Hepatocyte (in vitro differentiated cells): ENCODE measurements around the gene TRIM56. TPM values are rescaled to one million over a fixed set of nuclear protein-coding genes. Genes with fewer than 3 reads are reported as not detected.
A peak's percentile ranks its signal among the peaks of the same experiment; 100 is the strongest.

Experiments
- DNase-seq: peaks from one replicate; pipeline ENCODE4 v3.0.0-alpha.2; 2016; ENCODE audit warnings: low spot score
- H2AFZ ChIP-seq: fragments of 200-600 bp; sonication (generic); 2 replicates; pipeline ENCODE4 v1.6.0; 2016; ENCODE audit warnings: antibody characterized with exemption, mild to moderate bottlenecking
- H3K27ac ChIP-seq: fragments of 200-600 bp; sonication (generic); 2 replicates; pipeline ENCODE4 v1.5.1; 2016; ENCODE audit warnings: mild to moderate bottlenecking
- H3K27me3 ChIP-seq: fragments of 200-600 bp; sonication (generic); 2 replicates; pipeline ENCODE4 v1.6.1; 2016
- H3K36me3 ChIP-seq: fragments of 200-600 bp; sonication (generic); replicated peaks from 2 replicates; pipeline ENCODE4 v1.5.1; 2016; ENCODE audit warnings: low read depth; ENCODE audit not compliant: insufficient read depth
- H3K4me1 ChIP-seq: fragments of 200-600 bp; sonication (generic); 2 replicates; pipeline ENCODE4 v1.5.1; 2016; ENCODE audit warnings: mild to moderate bottlenecking, moderate library complexity; ENCODE audit not compliant: insufficient read depth
- H3K4me2 ChIP-seq: fragments of 200-600 bp; sonication (generic); 2 replicates; pipeline ENCODE4 v1.6.0; 2016
- H3K4me3 ChIP-seq: fragments of 200-600 bp; sonication (generic); 2 replicates; pipeline ENCODE4 v1.5.1; 2016; ENCODE audit warnings: mild to moderate bottlenecking
- H3K79me2 ChIP-seq: fragments of 200-600 bp; sonication (generic); 2 replicates; pipeline ENCODE4 v1.6.0; 2017; ENCODE audit warnings: mild to moderate bottlenecking
- H3K9me2 ChIP-seq: fragments of 200-600 bp; sonication (generic); replicated peaks from 2 replicates; pipeline ENCODE4 v1.6.0; 2017; ENCODE audit warnings: mild to moderate bottlenecking; ENCODE audit not compliant: insufficient read depth
- H3K9me3 ChIP-seq: fragments of 200-600 bp; sonication (generic); 2 replicates; pipeline ENCODE4 v1.5.1; 2016; ENCODE audit warnings: low read depth, mild to moderate bottlenecking
- H4K20me1 ChIP-seq: fragments of 200-600 bp; sonication (generic); 2 replicates; pipeline ENCODE4 v1.6.0; 2016; ENCODE audit warnings: mild to moderate bottlenecking; ENCODE audit not compliant: insufficient read depth, poor library complexity, severe bottlenecking
- CTCF ChIP-seq: fragments of 200-600 bp; sonication (generic); IDR thresholded peaks from 2 replicates; pipeline ENCODE4 v1.5.1; 2016; ENCODE audit warnings: antibody characterized with exemption, mild to moderate bottlenecking; ENCODE audit not compliant: poor library complexity
- EZH2 ChIP-seq: fragments of 200-600 bp; sonication (generic); IDR thresholded peaks from 2 replicates; pipeline ENCODE4 v1.6.1; 2016; ENCODE audit warnings: antibody characterized with exemption, mild to moderate bottlenecking, borderline replicate concordance
- EZH2phosphoT487 ChIP-seq: fragments of 200-600 bp; sonication (generic); IDR thresholded peaks from one replicate; pipeline ENCODE4 v1.6.1; 2018; ENCODE audit warnings: antibody characterized with exemption, mild to moderate bottlenecking, low read depth, moderate library complexity; ENCODE audit not compliant: unreplicated experiment, severe bottlenecking
- WGBS: methylation state at CpG from one replicate; pipeline ENCODE4 v1.1.6; 2016; ENCODE audit warnings: low lambda C conversion rate; ENCODE audit errors: missing lambda C conversion rate; 5-methylcytosine and 5-hydroxymethylcytosine counted together
- polyA plus RNA-seq: library from polyadenylated mRNA; unstranded; fragments of >200 nt; fragmentation: Nextera tagmentation; extraction: Ambion mirVana; gene quantifications from 2 replicates; pipeline ENCODE4 v1.2.1, GENCODE V29; 2016
- total RNA-seq: library from RNA; depleted of rRNA; stranded (reverse); fragments of >200 nt; gene quantifications from 2 replicates; pipeline ENCODE4 v1.2.3, GENCODE V29; 2014

TRIM56 gene
- total and polyA plus RNA-seq, 2 experiments from 2014 or later: 13.1 to 25.7 TPM

- peak; percentile 91 for DNase-seq
- WGBS: 34% methylated on average over 10 of the region's 13 CpGs
- Histone ChIP-seq H2AFZ (no peak overlapping the region), H3K27ac (no peak overlapping the region), H3K79me2 (no peaks in the 10 kb centered on the region), H3K4me1 (no peaks in the 10 kb centered on the region), H3K9me3 (no peaks in the 10 kb centered on the region), H3K4me3 (no peak overlapping the region), H3K9me2 (no peaks in the 10 kb centered on the region), H3K4me2 (no peak overlapping the region), H3K27me3 (no peaks in the 10 kb centered on the region), H4K20me1 (no peaks in the 10 kb centered on the region), H3K36me3 (no peaks in the 10 kb centered on the region)
- peak; percentile 91 for TF ChIP-seq CTCF
- no peak for TF ChIP-seq EZH2phosphoT487
Measured at GRCh38 chr7:101077303-101078086, 7.8 kb upstream of the TRIM56 start.

- WGBS: 73% methylated on average over 1 of the region's 1 CpG
- Histone ChIP-seq H3K36me3 (no peaks in the 10 kb centered on the region), H3K9me2 (no peaks in the 10 kb centered on the region), H3K4me3 (no peak overlapping the region), H3K27me3 (no peaks in the 10 kb centered on the region), H3K4me1 (peaks cover 8% of the 10 kb centered on the region), H3K9me3 (no peaks in the 10 kb centered on the region), H4K20me1 (no peaks in the 10 kb centered on the region), H3K79me2 (peaks cover 6% of the 10 kb centered on the region), H3K27ac (no peak overlapping the region), H3K4me2 (no peak overlapping the region), H2AFZ (no peak overlapping the region)
- DNase-seq: no peak
- TF ChIP-seq EZH2phosphoT487: no peak
- TF ChIP-seq EZH2: no peak
- no peak for TF ChIP-seq CTCF
Measured at GRCh38 chr7:101081432-101081831, 3.8 kb upstream of the TRIM56 start.

DNA sequence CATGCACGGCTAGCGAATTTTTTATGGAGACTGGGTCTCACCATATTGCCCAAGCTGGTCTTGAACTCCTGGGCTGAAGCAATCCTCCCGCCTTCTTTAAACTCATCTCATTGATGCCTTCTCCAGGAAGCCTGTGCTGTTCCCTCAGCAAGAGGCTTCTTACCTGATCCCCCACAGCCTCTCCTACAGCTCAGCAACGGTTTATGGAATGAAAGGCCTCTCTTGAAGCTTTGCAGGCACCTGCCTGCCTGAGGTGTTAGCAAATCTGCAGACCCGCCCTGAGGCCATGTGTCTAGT lies 468 bp upstream of the TRIM56 start:
- H3K9me3 ChIP-seq: no peaks in the 10 kb centered on the region
- DNase-seq: no peak
- no peak overlapping the region for H3K4me3 ChIP-seq
- peak overlapping the region; percentile 98 for H3K27ac ChIP-seq
- H3K79me2 ChIP-seq: peaks cover 38% of the 10 kb centered on the region
- no peaks in the 10 kb centered on the region for H3K36me3 ChIP-seq
- WGBS: 53% methylated on average over 5 of the region's 5 CpGs
- H3K27me3 ChIP-seq: no peaks in the 10 kb centered on the region
- peak overlapping the region; percentile 15 for H2AFZ ChIP-seq
- peaks cover 8% of the 10 kb centered on the region for H3K4me1 ChIP-seq
- H3K4me2 ChIP-seq: peak overlapping the region; percentile 98
- H3K9me2 ChIP-seq: no peaks in the 10 kb centered on the region
- TF ChIP-seq CTCF (no peak), EZH2phosphoT487 (no peak), EZH2 (no peak)
- H4K20me1 ChIP-seq: no peaks in the 10 kb centered on the region
